CD14-positive monocyte (primary cell): ENCODE results near the gene RCBTB1. TPM values are rescaled to one million over a fixed set of nuclear protein-coding genes. Genes with fewer than 3 reads are reported as not detected.

Source experiments
- DNase-seq, 3 donors: peaks; one replicate each; pipeline ENCODE4 v3.0.0-alpha.2; 2011 to 2022
- H2AFZ ChIP-seq: 2 replicates; pipeline ENCODE4 v1.6.0; 2012; ENCODE audit warnings: mild to moderate bottlenecking, low read depth, low read length, inconsistent platforms; ENCODE audit not compliant: insufficient read depth, poor library complexity, severe bottlenecking
- H3K27ac ChIP-seq, 2 donors: 1 replicate in 1 of 2; 2 replicates in 1 of 2; pipeline ENCODE4 v1.5.1; 2012 to 2013; ENCODE audit warnings: low read length in 2 of 2, control low read depth in 1 of 2, inconsistent platforms in 1 of 2, low read depth in 1 of 2, mild to moderate bottlenecking in 1 of 2
- H3K27me3 ChIP-seq, 2 donors: one replicate each; pipeline versions ENCODE4 v1.6.0 to v1.6.1; 2011 to 2013; ENCODE audit warnings: low read length in 2 of 2; ENCODE audit not compliant: control insufficient read depth in 2 of 2, insufficient read depth in 2 of 2
- H3K36me3 ChIP-seq, 2 donors: replicated peaks in 1 of 2; 1 replicate in 1 of 2; 2 replicates in 1 of 2; pipeline versions ENCODE4 v1.5.1 to v1.6.1; 2012 to 2013; ENCODE audit warnings: low read length in 2 of 2, control low read depth in 1 of 2, inconsistent platforms in 1 of 2, mild to moderate bottlenecking in 1 of 2; ENCODE audit not compliant: insufficient read depth in 2 of 2, control insufficient read depth in 1 of 2
- H3K4me1 ChIP-seq, 2 donors: 1 replicate in 1 of 2; 2 replicates in 1 of 2; pipeline versions ENCODE4 v1.5.1 to v1.6.1; 2012 to 2013; ENCODE audit warnings: low read length in 2 of 2, control low read depth in 1 of 2, inconsistent platforms in 1 of 2, mild to moderate bottlenecking in 1 of 2, moderate library complexity in 1 of 2; ENCODE audit not compliant: insufficient read depth in 2 of 2, control insufficient read depth in 1 of 2
- H3K4me2 ChIP-seq: replicated peaks from 2 replicates; pipeline ENCODE3; 2012; ENCODE audit warnings: low read length, moderate library complexity, mild to moderate bottlenecking; ENCODE audit not compliant: poor library complexity, severe bottlenecking; ENCODE audit errors: extremely low read depth
- H3K4me3 ChIP-seq, 3 experiments: fragments of 200-600 bp in 1 of 3; sonication (generic) in 1 of 3; replicated peaks in 1 of 3; 1 replicate in 2 of 3; 2 replicates in 1 of 3; pipeline ENCODE4 v1.5.1; 2011 to 2013; ENCODE audit warnings: low read length in 3 of 3, mild to moderate bottlenecking in 3 of 3, control low read depth in 2 of 3, low read depth in 2 of 3, inconsistent platforms in 1 of 3, moderate library complexity in 1 of 3
- H3K79me2 ChIP-seq: 2 replicates; pipeline ENCODE4 v1.6.0; 2012; ENCODE audit warnings: mild to moderate bottlenecking, control low read depth, inconsistent platforms, low read length, moderate library complexity; ENCODE audit not compliant: insufficient read depth
- H3K9ac ChIP-seq: 2 replicates; pipeline ENCODE4 v1.6.0; 2017; ENCODE audit warnings: low read length, mild to moderate bottlenecking; ENCODE audit not compliant: insufficient read depth, poor library complexity, severe bottlenecking
- H3K9me3 ChIP-seq, 2 donors: replicated peaks in 1 of 2; 1 replicate in 1 of 2; 2 replicates in 1 of 2; pipeline versions ENCODE4 v1.5.1 to v1.6.1; 2012 to 2013; ENCODE audit warnings: low read length in 2 of 2, control low read depth in 1 of 2; ENCODE audit not compliant: control insufficient read depth in 1 of 2, insufficient read depth in 1 of 2
- H4K20me1 ChIP-seq: 2 replicates; pipeline ENCODE4 v1.6.0; 2012; ENCODE audit warnings: mild to moderate bottlenecking, low read length, control low read depth, moderate library complexity; ENCODE audit not compliant: insufficient read depth
- H3K27ac Mint-ChIP-seq, 7 donors: one replicate each; pipeline ENCODE4 v1.8.0; 2020; ENCODE audit warnings: mild to moderate bottlenecking in 7 of 7, mixed read lengths in 7 of 7, moderate library complexity in 6 of 7, inconsistent platforms in 2 of 7
- H3K27me3 Mint-ChIP-seq, 3 donors: one replicate each; pipeline ENCODE4 v1.8.0; 2021 to 2022; ENCODE audit warnings: low read depth in 3 of 3, mild to moderate bottlenecking in 3 of 3, mixed read lengths in 3 of 3, moderate library complexity in 3 of 3, inconsistent platforms in 1 of 3
- H3K36me3 Mint-ChIP-seq, 2 donors: one replicate each; pipeline ENCODE4 v1.8.0; 2020; ENCODE audit warnings: mixed read lengths in 2 of 2, inconsistent platforms in 1 of 2, mild to moderate bottlenecking in 1 of 2
- H3K4me1 Mint-ChIP-seq: one replicate; pipeline ENCODE4 v1.8.0; 2020; ENCODE audit warnings: mild to moderate bottlenecking, mixed read lengths
- H3K4me3 Mint-ChIP-seq, 2 donors: one replicate each; pipeline ENCODE4 v1.8.0; 2020; ENCODE audit warnings: mild to moderate bottlenecking in 2 of 2, mixed read lengths in 2 of 2, moderate library complexity in 1 of 2
- H3K9me3 Mint-ChIP-seq, 7 donors: one replicate each; pipeline ENCODE4 v1.8.0; 2020 to 2022; ENCODE audit warnings: mixed read lengths in 7 of 7, mild to moderate bottlenecking in 6 of 7, moderate library complexity in 6 of 7, inconsistent platforms in 2 of 7
- whole genome bisulfite sequencing: methylation state at CpG from one replicate; pipeline ENCODE4 v1.1.5; 2013; ENCODE audit warnings: missing lambda C conversion rate; ENCODE audit not compliant: insufficient coverage; 5-methylcytosine and 5-hydroxymethylcytosine counted together
- intact Hi-C, 2 donors: fragments of 100-400 bp; cut with micrococcal nuclease; formaldehyde crosslinking; loops; one replicate each; pipeline versions ENCODE4 v1.15.0 to v1.15.1; 2023
- polyA plus RNA-seq, 3 donors: library from polyadenylated mRNA; depleted of rRNA in 1 of 3; unstranded in 2 of 3; stranded (reverse) in 1 of 3; fragments of 300-500 nt in 2 of 3; fragments of >200 nt in 1 of 3; fragmentation: Illumina TruSeq in 2 of 3; gene quantifications; 1 replicate in 2 of 3; 2 replicates in 1 of 3; pipeline ENCODE4 v1.2.3, GENCODE V29; 2012 to 2021
- TF ChIP-seq, protein P1 (sequence below): fragments of 200-600 bp; IDR thresholded peaks from one replicate; pipeline ENCODE4 v1.8.0; 2022; ENCODE audit warnings: antibody characterized with exemption, mild to moderate bottlenecking

RCBTB1 gene
- polyA plus RNA-seq, 3 donors = 9.8 to 19.4 (median 13.2) TPM

DNA sequence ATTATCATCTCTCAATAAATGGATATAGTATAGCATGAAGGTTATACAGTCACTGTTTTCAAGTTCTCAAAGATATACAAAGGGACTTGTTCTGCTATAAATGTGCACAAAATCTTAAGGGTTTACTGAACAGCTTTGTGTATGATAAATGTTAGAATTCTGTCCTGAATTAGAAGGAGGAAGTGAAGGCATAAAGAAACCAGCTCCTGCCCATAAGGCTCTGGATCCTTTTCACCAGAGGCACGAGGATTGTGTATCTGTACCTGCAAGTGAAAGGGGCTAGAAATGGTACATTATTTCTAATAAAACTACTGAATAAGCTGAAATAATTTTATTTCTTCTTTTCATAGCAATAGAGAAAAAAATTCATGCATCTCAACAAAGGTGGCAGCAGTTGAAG lies 57.2 kb downstream of the RCBTB1 start:
- no peak overlapping the region for H2AFZ ChIP-seq
- no peaks in the 10 kb centered on the region for H3K27me3 ChIP-seq
- H3K27ac ChIP-seq = peak overlapping the region in 1 of 2 donors; percentile 30
- no peak overlapping the region for H3K4me2 ChIP-seq
- no CpG with 5 or more reads among the region's 1 CpG for WGBS
- peaks cover 60 to 71% of the 10 kb centered on the region in 2 donors for H3K36me3 Mint-ChIP-seq
- no peak overlapping the region for H3K4me3 Mint-ChIP-seq
- peak overlapping the region in 3 of 7 donors; percentile 42 to 62 (median 53) for H3K27ac Mint-ChIP-seq
- peak in 1 of 3 donors; percentile 12 for DNase-seq
- H3K79me2 ChIP-seq = no peaks in the 10 kb centered on the region
- no peaks in the 10 kb centered on the region for H3K27me3 Mint-ChIP-seq
- H3K9me3 Mint-ChIP-seq = peaks cover 0 to 3% (median 0%) of the 10 kb centered on the region in 7 donors
- TF ChIP-seq, protein P1, sequence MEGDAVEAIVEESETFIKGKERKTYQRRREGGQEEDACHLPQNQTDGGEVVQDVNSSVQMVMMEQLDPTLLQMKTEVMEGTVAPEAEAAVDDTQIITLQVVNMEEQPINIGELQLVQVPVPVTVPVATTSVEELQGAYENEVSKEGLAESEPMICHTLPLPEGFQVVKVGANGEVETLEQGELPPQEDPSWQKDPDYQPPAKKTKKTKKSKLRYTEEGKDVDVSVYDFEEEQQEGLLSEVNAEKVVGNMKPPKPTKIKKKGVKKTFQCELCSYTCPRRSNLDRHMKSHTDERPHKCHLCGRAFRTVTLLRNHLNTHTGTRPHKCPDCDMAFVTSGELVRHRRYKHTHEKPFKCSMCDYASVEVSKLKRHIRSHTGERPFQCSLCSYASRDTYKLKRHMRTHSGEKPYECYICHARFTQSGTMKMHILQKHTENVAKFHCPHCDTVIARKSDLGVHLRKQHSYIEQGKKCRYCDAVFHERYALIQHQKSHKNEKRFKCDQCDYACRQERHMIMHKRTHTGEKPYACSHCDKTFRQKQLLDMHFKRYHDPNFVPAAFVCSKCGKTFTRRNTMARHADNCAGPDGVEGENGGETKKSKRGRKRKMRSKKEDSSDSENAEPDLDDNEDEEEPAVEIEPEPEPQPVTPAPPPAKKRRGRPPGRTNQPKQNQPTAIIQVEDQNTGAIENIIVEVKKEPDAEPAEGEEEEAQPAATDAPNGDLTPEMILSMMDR = no peak
- H3K9me3 ChIP-seq = no peaks in the 10 kb centered on the region
- no peak overlapping the region for H3K9ac ChIP-seq
- no peaks in the 10 kb centered on the region for H4K20me1 ChIP-seq
- H3K36me3 ChIP-seq = peaks cover 25 to 60% of the 10 kb centered on the region in 2 donors
- peaks cover 12% of the 10 kb centered on the region for H3K4me1 Mint-ChIP-seq
- no peak overlapping the region for H3K4me3 ChIP-seq
- peaks cover 16 to 38% of the 10 kb centered on the region in 2 donors for H3K4me1 ChIP-seq
- intact Hi-C loops = no loop called here

DNA sequence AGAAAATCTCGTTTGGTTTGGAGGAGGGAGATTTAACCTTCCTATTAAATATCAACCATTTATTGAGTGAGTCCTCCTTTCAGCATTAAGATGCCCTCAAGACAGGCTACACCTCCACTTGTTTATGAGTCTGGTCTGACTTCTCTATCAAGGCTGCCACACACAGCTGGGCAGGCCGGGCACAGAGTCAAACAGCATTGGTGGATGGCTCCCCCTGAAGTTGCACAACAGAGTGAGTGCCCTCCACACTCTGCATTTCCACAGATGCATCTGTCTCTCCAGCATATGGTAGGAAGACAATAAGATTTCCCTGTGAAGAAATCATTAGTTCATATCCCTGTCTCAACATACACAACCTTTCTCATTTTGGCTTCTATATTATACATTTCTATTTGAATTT lies 58.2 kb downstream of the RCBTB1 start:
- Histone ChIP-seq H4K20me1 (no peaks in the 10 kb centered on the region), H2AFZ (no peak overlapping the region), H3K27me3 (no peaks in the 10 kb centered on the region), H3K79me2 (no peaks in the 10 kb centered on the region), H3K4me1 (peaks cover 13 to 30% of the 10 kb centered on the region in 2 donors), H3K9me3 (no peaks in the 10 kb centered on the region), H3K4me3 (no peak overlapping the region), H3K27ac (no peak overlapping the region), H3K36me3 (peaks cover 32 to 70% of the 10 kb centered on the region in 2 donors), H3K4me2 (no peak overlapping the region), H3K9ac (no peak overlapping the region)
- Mint-ChIP-seq H3K27ac (peak overlapping the region in 1 of 7 donors; percentile 76), H3K36me3 (peaks cover 58 to 74% of the 10 kb centered on the region in 2 donors), H3K9me3 (peaks cover 0 to 3% (median 0%) of the 10 kb centered on the region in 7 donors), H3K27me3 (no peaks in the 10 kb centered on the region), H3K4me3 (no peak overlapping the region), H3K4me1 (peaks cover 12% of the 10 kb centered on the region)
- intact Hi-C loops = no loop called here
- DNase-seq = no peak
- TF ChIP-seq, protein P1 = no peak
- WGBS = no CpG with 5 or more reads among the region's 2 CpGs
